Smooth muscle cell of bladder (primary cell): ENCODE data around the gene NUTM1. TPM values are rescaled to one million over a fixed set of nuclear protein-coding genes. Genes with fewer than 3 reads are reported as not detected.

Experiments
- total RNA-seq: library from RNA; depleted of rRNA; stranded (reverse); fragments of >200 nt; gene quantifications from 2 replicates; pipeline ENCODE4 v1.2.3, GENCODE V29; 2014

Gene NUTM1
- total RNA-seq: not detected in 2 replicates

GRCh38 chr15:34342737-34343575 lies at the start of gene NUTM1, which contains the start of gene NOP10:
Gene NUTM1 (plus strand): TSS chr15:34343315. CDS start chr15:34343697, 382 bp downstream.
Gene NOP10 (minus strand): TSS chr15:34343136. CDS start chr15:34343073, 63 bp downstream.

GRCh38 chr15:34337557-34338306 lies 5.4 kb upstream of the NUTM1 start, which contains the start of gene SLC12A6:
Gene SLC12A6 (minus strand): TSS chr15:34337781. CDS start chr15:34336680, 1,101 bp downstream.

GRCh38 chr15:34367101-34368081 lies 24.3 kb downstream of the NUTM1 start, which contains the start of gene LPCAT4:
Gene LPCAT4 (minus strand): TSS chr15:34367196. CDS start chr15:34367100, 96 bp downstream.

Other genes with a start within 250 kb of the NUTM1 start
- gene EMC7, start 241.5 kb upstream of the NUTM1 start, total RNA-seq: 37.3 and 52.4 TPM in 2 replicates
- gene PGBD4, start 241.2 kb upstream of the NUTM1 start, total RNA-seq: 1.8 and 2.2 TPM in 2 replicates
- gene KATNBL1, start 133.2 kb upstream of the NUTM1 start, total RNA-seq: 30.1 and 38.8 TPM in 2 replicates
- 206 and 227 TPM in 2 replicates for gene EMC4, start 118.3 kb upstream of the NUTM1 start, total RNA-seq
- 10.2 and 15.0 TPM in 2 replicates for gene SLC12A6, start 5.5 kb upstream of the NUTM1 start, total RNA-seq
- 178 and 197 TPM in 2 replicates for gene NOP10, start 179 bp upstream of the NUTM1 start, total RNA-seq
- 4.0 and 5.4 TPM in 2 replicates for gene LPCAT4, start 23.9 kb downstream of the NUTM1 start, total RNA-seq
- gene GOLGA8A, start 94.5 kb downstream of the NUTM1 start, total RNA-seq: 8.9 and 9.0 TPM in 2 replicates
- gene GOLGA8B, start 240.3 kb downstream of the NUTM1 start, total RNA-seq: 9.4 and 19.8 TPM in 2 replicates